Ishikawa (cell line): Measurements from ENCODE around the gene IRF8.

ENCODE experiments used
- CEBPB ChIP-seq: IDR thresholded peaks from 2 replicates; pipeline ENCODE4 v1.6.1; 2012
- CREB1 ChIP-seq: IDR thresholded peaks from 2 replicates; pipeline ENCODE4 v1.6.1; 2012; ENCODE audit warnings: low read depth
- EGR1 ChIP-seq: IDR thresholded peaks from 2 replicates; pipeline ENCODE4 v1.6.1; 2012
- EP300 ChIP-seq: IDR thresholded peaks from 2 replicates; pipeline ENCODE4 v1.6.1; 2012; ENCODE audit warnings: borderline replicate concordance
- FOXM1 ChIP-seq: IDR thresholded peaks from 2 replicates; pipeline ENCODE4 v1.6.1; 2012; ENCODE audit warnings: low read depth, borderline replicate concordance
- MAX ChIP-seq: IDR thresholded peaks from 2 replicates; pipeline ENCODE4 v1.6.1; 2012
- NFIC ChIP-seq: IDR thresholded peaks from 2 replicates; pipeline ENCODE4 v1.6.1; 2012
- RAD21 ChIP-seq: IDR thresholded peaks from 2 replicates; pipeline ENCODE4 v1.6.1; 2012; ENCODE audit warnings: low read depth
- REST ChIP-seq: IDR thresholded peaks from 2 replicates; pipeline ENCODE4 v1.6.1; 2012; ENCODE audit warnings: low read depth, mild to moderate bottlenecking
- TAF1 ChIP-seq: IDR thresholded peaks from 2 replicates; pipeline ENCODE4 v1.6.1; 2012; ENCODE audit warnings: low read depth, mild to moderate bottlenecking
- TCF12 ChIP-seq: IDR thresholded peaks from 2 replicates; pipeline ENCODE4 v1.6.1; 2012; ENCODE audit warnings: low read depth
- TEAD4 ChIP-seq: IDR thresholded peaks from 2 replicates; pipeline ENCODE4 v1.6.1; 2012
- USF1 ChIP-seq: IDR thresholded peaks from 2 replicates; pipeline ENCODE4 v1.6.1; 2012
- YY1 ChIP-seq: IDR thresholded peaks from 2 replicates; pipeline ENCODE4 v1.6.1; 2012; ENCODE audit warnings: low read depth
- ZBTB7A ChIP-seq: IDR thresholded peaks from 2 replicates; pipeline ENCODE4 v1.6.1; 2012; ENCODE audit warnings: low read depth

The IRF8 gene

GRCh38 chr16:85919271-85920267 is 20.6 kb downstream of the IRF8 start:
- TF ChIP-seq EGR1: no peak
- no peak for TF ChIP-seq EP300
- TF ChIP-seq ZBTB7A: no peak
- TF ChIP-seq CREB1: no peak
- no peak for TF ChIP-seq REST
- no peak for TF ChIP-seq TCF12
- no peak for TF ChIP-seq MAX
- TF ChIP-seq YY1: no peak
- no peak for TF ChIP-seq FOXM1
- TF ChIP-seq TEAD4: no peak
- TF ChIP-seq TAF1: no peak

GRCh38 chr16:85921026-85921425 is 22.1 kb downstream of the IRF8 start:
- TF ChIP-seq ZBTB7A (no peak), RAD21 (no peak), REST (no peak), EP300 (no peak), CEBPB (no peak), NFIC (no peak), USF1 (no peak), EGR1 (no peak), TAF1 (no peak), YY1 (no peak), TCF12 (no peak), FOXM1 (no peak)

GRCh38 chr16:85923153-85924021 is 24.4 kb downstream of the IRF8 start:
- TF ChIP-seq CEBPB (no peak), ZBTB7A (no peak), RAD21 (no peak), TCF12 (no peak), YY1 (no peak), USF1 (no peak), REST (no peak), CREB1 (no peak)

- no peak for TF ChIP-seq EP300
- TF ChIP-seq FOXM1: no peak
- no peak for TF ChIP-seq REST
- TF ChIP-seq USF1: no peak
- TF ChIP-seq YY1: no peak
- TF ChIP-seq CREB1: no peak
- TF ChIP-seq ZBTB7A: no peak
- TF ChIP-seq CEBPB: no peak
- no peak for TF ChIP-seq TCF12
- TF ChIP-seq RAD21: no peak
- no peak for TF ChIP-seq EGR1
- no peak for TF ChIP-seq TAF1
- no peak for TF ChIP-seq TEAD4
- no peak for TF ChIP-seq MAX
- TF ChIP-seq NFIC: no peak
Measured at GRCh38 chr16:85924675-85925074, 25.7 kb downstream of the IRF8 start.
